Breast epithelium (tissue), 3 donors: ENCODE data around the gene MT2A.

ENCODE experiments used
- CTCF ChIP-seq, 3 donors: fragments of 450-650 bp; IDR thresholded peaks; one replicate each; pipeline ENCODE4 v1.5.1; 2016 to 2017; ENCODE audit warnings: antibody characterized with exemption in 3 of 3, mild to moderate bottlenecking in 3 of 3, moderate library complexity in 3 of 3
- POLR2A ChIP-seq: fragments of 450-650 bp; IDR thresholded peaks from one replicate; pipeline ENCODE4 v1.6.1; 2016; ENCODE audit warnings: antibody characterized with exemption, mild to moderate bottlenecking, moderate library complexity
- POLR2AphosphoS5 ChIP-seq, 3 donors: sonication (generic); formaldehyde crosslinking; IDR thresholded peaks; one replicate each; pipeline ENCODE4 v1.6.1; 2017; ENCODE audit warnings: antibody characterized with exemption in 3 of 3

DNA sequence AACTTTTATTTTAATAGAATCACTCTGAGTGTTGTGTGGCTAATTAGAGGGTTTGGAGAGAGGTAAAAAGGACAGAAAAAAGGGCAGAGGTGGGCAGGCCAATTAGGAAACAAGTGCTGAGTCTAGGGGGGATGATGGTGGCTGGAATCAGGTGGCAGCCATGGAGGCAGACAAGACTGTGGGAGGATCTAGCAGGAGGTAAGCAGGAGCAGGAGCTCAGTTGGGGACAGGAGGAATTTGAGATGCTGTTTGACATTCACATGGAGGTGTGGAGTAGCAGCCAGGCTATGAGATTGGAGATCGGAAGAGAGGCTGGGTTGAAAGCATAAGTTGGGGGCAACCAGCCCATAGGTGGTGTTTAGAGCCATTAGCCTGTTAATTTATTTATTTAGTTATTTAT lies 47.3 kb upstream of the MT2A start:
- TF ChIP-seq CTCF (IDR thresholded peaks at IDR 0.05) (no peak), POLR2AphosphoS5 (IDR thresholded peaks at IDR 0.05) (no peak), POLR2A (no peak)
